HepG2 (cell line): ENCODE data around the gene CEP135. TPM values are rescaled to one million over a fixed set of nuclear protein-coding genes. Genes with fewer than 3 reads are reported as not detected.

Experiments
- ATAC-seq: fragments of 200-7000 bp; cut with Tn5 transposase; 3 replicates; pipeline ENCODE4 v1.9.1; 2020; ENCODE audit warnings: mild to moderate bottlenecking, moderate library complexity
- BruUV-seq: library from RNA; stranded (reverse); fragments of 400-500 nt; replicated peaks from 2 replicates; lab custom pipeline; 2021; lab: Mats Ljungman, UMichigan
- CTCF ChIA-PET: fragments of 300-600 bp; formaldehyde crosslinking; extraction: SDS; loops from one replicate; lab custom pipeline; 2021; ENCODE audit warnings: low total read pairs, inconsistent platforms, low intra/inter-chr PET ratio; lab: Yijun Ruan, JAX
- POLR2A ChIA-PET: fragments of 350-600 bp; sonication (Branson Sonifier 250); formaldehyde crosslinking; loops from one replicate; lab custom pipeline; 2020; ENCODE audit warnings: antibody characterized with exemption, inconsistent platforms; lab: Yijun Ruan, JAX
- DNase-seq: peaks from one replicate; pipeline ENCODE4 v3.0.0-alpha.2; 2015; ENCODE audit warnings: low spot score
- FAIRE-seq: peaks from 3 replicates; lab custom pipeline; 2011; peaks lifted over from hg19 to GRCh38; lab: Jason Lieb, UNC
- H2AFZ ChIP-seq: one replicate; pipeline ENCODE4 v1.6.1; 2011; ENCODE audit warnings: low read length, inconsistent platforms
- H3K27ac ChIP-seq: fragments of 300-600 bp; 3 replicates; pipeline ENCODE4 v1.8.0; 2011; ENCODE audit warnings: mixed run types, mild to moderate bottlenecking, mixed read lengths, low read length, inconsistent platforms; ENCODE audit not compliant: insufficient read depth; ENCODE audit errors: extremely low read length
- H3K27me3 ChIP-seq, 2 experiments: fragments of 200-600 bp in 1 of 2; 2 replicates in 1 of 2; 3 replicates in 1 of 2; pipeline versions ENCODE4 v1.6.0 to v1.8.0; 2011; ENCODE audit warnings: low read length in 2 of 2, mild to moderate bottlenecking in 2 of 2, moderate library complexity in 2 of 2, inconsistent platforms in 1 of 2; ENCODE audit not compliant: insufficient read depth in 2 of 2, control insufficient read depth in 1 of 2
- H3K36me3 ChIP-seq, 2 experiments: fragments of 200-600 bp in 1 of 2; replicated peaks in 1 of 2; 2 replicates in 1 of 2; 3 replicates in 1 of 2; pipeline versions ENCODE4 v1.5.1 to v1.8.0; 2011; ENCODE audit warnings: low read length in 2 of 2, inconsistent platforms in 1 of 2; ENCODE audit not compliant: insufficient read depth in 2 of 2, control insufficient read depth in 1 of 2
- H3K4me1 ChIP-seq: 2 replicates; pipeline ENCODE4 v1.5.1; 2012; ENCODE audit warnings: low read length, inconsistent platforms; ENCODE audit not compliant: insufficient read depth
- H3K4me2 ChIP-seq: 2 replicates; pipeline ENCODE4 v1.6.0; 2011; ENCODE audit warnings: low read depth, low read length, inconsistent platforms
- H3K4me3 ChIP-seq, 3 experiments: fragments of 200-600 bp in 1 of 3; sonication (generic), shearing (Covaris generic) in 1 of 3; replicated peaks in 1 of 3; 2 replicates each; pipeline ENCODE4 v1.5.1; 2011 to 2016; ENCODE audit warnings: low read length in 3 of 3, inconsistent platforms in 2 of 3, low read depth in 2 of 3, mild to moderate bottlenecking in 2 of 3, control low read depth in 1 of 3, mixed read lengths in 1 of 3; ENCODE audit not compliant: insufficient read depth in 1 of 3
- H3K79me2 ChIP-seq: one replicate; pipeline ENCODE4 v1.6.1; 2011; ENCODE audit warnings: low read length, inconsistent platforms; ENCODE audit not compliant: insufficient read depth
- H3K9ac ChIP-seq: 2 replicates; pipeline ENCODE4 v1.6.0; 2011; ENCODE audit warnings: mild to moderate bottlenecking, low read depth, low read length, inconsistent platforms; ENCODE audit not compliant: insufficient read depth
- H3K9me3 ChIP-seq: 2 replicates; pipeline ENCODE4 v1.5.1; 2012; ENCODE audit warnings: mild to moderate bottlenecking, low read length
- H4K20me1 ChIP-seq: 2 replicates; pipeline ENCODE4 v1.6.0; 2011; ENCODE audit warnings: inconsistent platforms, mild to moderate bottlenecking, low read length, moderate library complexity; ENCODE audit not compliant: insufficient read depth
- ARNT2 ChIP-seq: sonication (generic); formaldehyde crosslinking; IDR thresholded peaks from 2 replicates; pipeline ENCODE4 v1.8.0; 2022; ENCODE audit warnings: mild to moderate bottlenecking, low read depth, missing genetic modification reagents, moderate library complexity
- BHLHE40 ChIP-seq: IDR thresholded peaks from 2 replicates; pipeline ENCODE4 v1.6.1; 2011; ENCODE audit warnings: low read length, improper control_type of control experiment
- BRD4 ChIP-seq: sonication (generic); formaldehyde crosslinking; IDR thresholded peaks from 2 replicates; pipeline ENCODE4 v1.4.0; 2020; ENCODE audit warnings: missing genetic modification reagents
- NCOA1 ChIP-seq: sonication (generic); formaldehyde crosslinking; IDR thresholded peaks from 2 replicates; pipeline ENCODE4 v1.9.0; 2021; ENCODE audit warnings: missing genetic modification reagents
- POGZ ChIP-seq: sonication (generic); formaldehyde crosslinking; IDR thresholded peaks from 2 replicates; pipeline ENCODE4 v1.4.0; 2020; ENCODE audit warnings: mild to moderate bottlenecking, missing genetic modification reagents
- SCMH1 ChIP-seq: sonication (generic); formaldehyde crosslinking; IDR thresholded peaks from 2 replicates; pipeline ENCODE4 v1.9.0; 2021; ENCODE audit warnings: missing genetic modification reagents, mild to moderate bottlenecking, borderline replicate concordance
- TOE1 ChIP-seq: sonication (generic); formaldehyde crosslinking; IDR thresholded peaks from 2 replicates; pipeline ENCODE4 v1.4.0; 2020; ENCODE audit warnings: mild to moderate bottlenecking, missing genetic modification reagents
- ZBTB40 ChIP-seq, 2 experiments: fragments of 450-650 bp in 1 of 2; sonication (generic) in 1 of 2; formaldehyde crosslinking in 1 of 2; IDR thresholded peaks; 2 replicates each; pipeline versions ENCODE4 v1.6.1 to v1.8.0; 2016 to 2022; ENCODE audit warnings: antibody characterized with exemption in 1 of 2, mild to moderate bottlenecking in 1 of 2, missing genetic modification reagents in 1 of 2
- ZBTB7A ChIP-seq: sonication (generic); formaldehyde crosslinking; IDR thresholded peaks from 2 replicates; pipeline ENCODE4 v1.8.0; 2022; ENCODE audit warnings: mild to moderate bottlenecking, missing genetic modification reagents
- ZFP62 ChIP-seq: sonication (generic); formaldehyde crosslinking; IDR thresholded peaks from 2 replicates; pipeline ENCODE4 v1.4.0; 2020; ENCODE audit warnings: missing genetic modification reagents
- ZNF546 ChIP-seq: sonication (generic); formaldehyde crosslinking; conservative IDR thresholded peaks from 2 replicates; pipeline ENCODE4 v1.8.1; 2023; ENCODE audit warnings: mild to moderate bottlenecking, missing genetic modification reagents
- ZNF749 ChIP-seq: sonication (generic); formaldehyde crosslinking; IDR thresholded peaks from 2 replicates; pipeline ENCODE4 v1.8.0; 2022; ENCODE audit warnings: mild to moderate bottlenecking, missing genetic modification reagents, moderate library complexity, borderline replicate concordance
- ZNF776 ChIP-seq: sonication (generic); formaldehyde crosslinking; IDR thresholded peaks from 2 replicates; pipeline ENCODE4 v1.4.0; 2020; ENCODE audit warnings: mild to moderate bottlenecking, missing genetic modification reagents
- WGBS: methylation state at CpG from one replicate; pipeline ENCODE4 v1.1.6; 2017; ENCODE audit warnings: low lambda C conversion rate; 5-methylcytosine and 5-hydroxymethylcytosine counted together
- in situ Hi-C: cut with HindIII; loops from 2 replicates; pipeline ENCODE4 v1.10.0; 2017; ENCODE audit warnings: low pct_unique_long_range_greater_than_20kb; ENCODE audit not compliant: extremely low pct_ligation_motif_present
- intact Hi-C: fragments of 100-400 bp; cut with micrococcal nuclease; formaldehyde crosslinking; loops from one replicate; pipeline ENCODE4 v1.10.0; 2022; ENCODE audit not compliant: unreplicated experiment
- polyA plus RNA-seq, 8 experiments: library from polyadenylated mRNA; depleted of rRNA in 3 of 8; stranded (reverse) in 7 of 8; unstranded in 1 of 8; fragments of >200 nt; fragmentation: Illumina TruSeq in 4 of 8; extraction: Trizol in 4 of 8; gene quantifications; 2 replicates each; pipeline versions ENCODE4 v1.2.1 to v1.2.3, GENCODE V29; 2011 to 2016; ENCODE audit warnings: low read depth in 4 of 8, missing spikeins in 1 of 8, mixed read lengths in 1 of 8; ENCODE audit not compliant: insufficient read depth in 1 of 8
- total RNA-seq, 5 experiments: library from RNA; depleted of rRNA; stranded (reverse); fragments of >200 nt; fragmentation: Illumina TruSeq; extraction: Trizol; gene quantifications; 2 replicates each; pipeline ENCODE4 v1.2.3, GENCODE V29; 2016; ENCODE audit warnings: low read depth in 1 of 5

The CEP135 gene
- total and polyA plus RNA-seq, 2 of the 13 experiments (the other 11 are each of a cell fraction or from before 2014, with no cell fraction given), result 1.7 to 8.8 TPM

DNA sequence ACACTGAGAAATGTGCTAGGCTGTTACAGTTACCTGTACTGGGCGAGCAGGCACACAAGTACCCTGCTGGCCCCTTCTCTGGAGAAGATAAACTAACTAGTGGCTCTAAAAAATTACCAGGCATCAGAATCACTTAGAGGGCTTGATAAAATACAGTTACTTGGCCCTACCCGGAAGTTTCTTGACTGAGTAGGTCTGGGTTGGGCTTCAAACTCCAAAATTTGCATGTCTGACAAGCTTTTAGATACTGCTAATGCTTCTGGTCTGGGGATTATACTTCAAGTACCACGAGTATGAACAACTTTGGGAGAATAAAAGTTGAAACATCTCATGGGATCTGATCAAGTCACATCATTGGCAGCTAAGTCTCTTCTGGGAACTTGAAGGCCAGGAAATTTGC, 30.8 kb downstream of the CEP135 start:
- in situ Hi-C loops, result no loop called here

More for the DNA sequence above, 30.8 kb downstream of the CEP135 start:
- intact Hi-C loops, result no loop called here
- no peak overlapping the region for H2AFZ ChIP-seq
- WGBS, result 81% methylated on average over 3 of the region's 3 CpGs
- POLR2A ChIA-PET, result no interaction called here
- H3K9ac ChIP-seq, result no peak overlapping the region
- no peak overlapping the region for H3K27ac ChIP-seq
- H3K27me3 ChIP-seq, result no peaks in the 10 kb centered on the region
- no peaks in the 10 kb centered on the region for H3K9me3 ChIP-seq
- no peak for DNase-seq
- FAIRE-seq, result no peak
- no TSS peak for BruUV-seq
- H3K4me3 ChIP-seq, result no peak overlapping the region
- no peaks in the 10 kb centered on the region for H4K20me1 ChIP-seq
- TF ChIP-seq BRD4 (no peak), ZBTB7A (CRISPR knock-in tag) (no peak), POGZ (CRISPR knock-in tag) (no peak), SCMH1 (CRISPR knock-in tag) (no peak), ZNF546 (no peak), BHLHE40 (no peak), ARNT2 (CRISPR knock-in tag) (no peak), TOE1 (CRISPR knock-in tag) (no peak), ZFP62 (CRISPR knock-in tag) (no peak), ZNF776 (CRISPR knock-in tag) (no peak), NCOA1 (CRISPR knock-in tag) (no peak), ZBTB40 (IDR thresholded peaks at IDR 0.05) (no peak), ZBTB40 (CRISPR knock-in tag; IDR thresholded peaks at IDR 0.05) (no peak), ZNF749 (CRISPR knock-in tag) (no peak)
- no peak for ATAC-seq
- CTCF ChIA-PET, result no interaction called here
- H3K4me1 ChIP-seq, result no peaks in the 10 kb centered on the region
- H3K79me2 ChIP-seq, result no peaks in the 10 kb centered on the region
- H3K36me3 ChIP-seq, result peaks cover 0 to 5% of the 10 kb centered on the region in 2 experiments; a peak in 1 of 5 replicates
- H3K4me2 ChIP-seq, result no peak overlapping the region
